Nucleus accumbens (tissue), 56 donors: ENCODE data around the gene LHX4.

Experiments
- DNase-seq, 56 donors: peaks; one replicate each; lab custom pipeline; 2025; lab: John Stamatoyannopoulos, UW

Gene LHX4

GRCh38 chr1:180268556-180269075 is 38.6 kb downstream of the LHX4 start:
- DNase-seq, result no peak

GRCh38 chr1:180269645-180270529 is 39.8 kb downstream of the LHX4 start:
- no peak for DNase-seq

GRCh38 chr1:180270530-180271271 is 40.6 kb downstream of the LHX4 start:
- no peak for DNase-seq

DNA sequence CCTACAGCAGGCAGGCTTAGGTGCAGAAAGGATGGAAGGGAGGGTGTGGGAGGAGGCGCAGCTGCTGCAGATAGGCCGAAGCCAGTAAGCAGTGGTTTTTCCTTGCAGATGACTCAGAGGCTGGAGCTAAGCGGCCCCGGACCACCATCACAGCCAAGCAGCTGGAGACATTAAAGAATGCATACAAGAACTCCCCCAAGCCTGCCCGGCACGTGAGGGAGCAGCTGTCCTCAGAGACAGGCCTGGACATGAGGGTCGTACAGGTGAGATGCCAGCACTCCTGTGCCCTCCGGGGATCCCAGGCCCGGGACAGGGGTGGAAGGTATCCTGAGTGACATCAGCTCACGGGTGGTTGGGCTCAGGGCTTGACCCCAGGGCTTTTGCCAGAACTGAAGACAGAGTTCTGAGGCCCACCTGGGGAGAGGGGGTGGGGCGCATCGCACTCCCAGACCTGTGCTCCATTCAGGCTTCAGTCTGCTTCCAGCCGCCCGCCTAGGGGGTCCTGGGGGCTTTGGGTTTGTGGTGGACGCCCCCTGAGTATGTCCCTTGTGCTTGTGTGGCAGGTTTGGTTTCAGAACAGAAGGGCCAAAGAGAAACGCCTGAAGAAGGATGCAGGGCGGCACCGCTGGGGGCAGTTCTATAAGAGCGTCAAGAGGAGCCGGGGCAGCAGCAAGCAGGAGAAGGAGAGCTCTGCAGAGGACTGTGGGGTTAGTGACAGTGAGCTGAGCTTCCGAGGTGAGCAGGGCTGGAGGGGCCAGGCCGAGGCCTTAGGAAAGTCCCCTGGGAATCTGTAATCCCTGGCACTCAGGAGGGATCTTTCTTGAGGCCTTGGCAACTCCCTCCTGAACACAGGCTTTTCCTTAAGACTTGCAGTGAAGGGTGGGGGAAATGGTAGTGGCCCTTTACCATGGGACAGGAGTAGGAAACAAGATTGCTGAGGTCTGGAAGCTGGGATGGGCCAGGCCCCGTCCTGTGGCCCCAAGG is 41.5 kb downstream of the LHX4 start:
- DNase-seq, result no peak

- no peak for DNase-seq
Observed at GRCh38 chr1:180272395-180272794, 42.3 kb downstream of the LHX4 start.

GRCh38 chr1:180273066-180273465 is 43.0 kb downstream of the LHX4 start:
- no peak for DNase-seq

- DNase-seq, result no peak
Observed at GRCh38 chr1:180274221-180274620, 44.2 kb downstream of the LHX4 start.

GRCh38 chr1:180275726-180276125 is 45.7 kb downstream of the LHX4 start:
- no peak for DNase-seq

DNA sequence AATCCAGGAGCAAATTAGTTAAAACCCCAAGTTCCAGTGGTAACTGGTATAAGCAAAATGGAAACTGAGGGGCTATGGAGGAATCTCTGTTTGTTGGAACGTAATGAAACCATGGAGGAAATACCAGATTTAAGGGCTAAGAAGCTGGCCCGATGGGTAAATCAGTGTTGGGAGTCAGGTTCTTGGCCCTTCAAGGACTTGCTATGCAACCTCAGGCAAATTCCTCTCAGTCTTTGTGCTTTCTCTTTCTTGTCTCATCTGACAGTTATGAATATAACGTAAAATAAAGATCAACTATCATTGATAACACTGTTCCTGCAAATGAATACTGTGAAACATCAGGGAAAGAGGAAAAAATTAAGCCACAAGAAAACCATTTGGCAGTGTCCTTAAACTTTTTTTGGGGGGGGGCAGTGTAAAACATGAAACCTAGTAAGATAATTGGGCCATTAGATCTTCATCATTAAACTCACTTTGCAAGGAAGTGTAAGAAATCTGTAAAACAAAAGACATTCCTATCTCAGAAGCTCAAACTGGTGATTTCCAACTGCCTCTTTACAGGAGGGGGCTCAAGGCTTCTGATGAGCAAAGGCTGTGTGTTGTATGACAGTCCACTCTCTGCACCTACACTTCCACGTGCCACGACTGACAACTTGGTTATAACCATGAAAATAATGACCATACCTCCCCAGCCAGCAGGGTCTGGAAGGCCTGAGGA is 47.6 kb downstream of the LHX4 start:
- no peak for DNase-seq

DNA sequence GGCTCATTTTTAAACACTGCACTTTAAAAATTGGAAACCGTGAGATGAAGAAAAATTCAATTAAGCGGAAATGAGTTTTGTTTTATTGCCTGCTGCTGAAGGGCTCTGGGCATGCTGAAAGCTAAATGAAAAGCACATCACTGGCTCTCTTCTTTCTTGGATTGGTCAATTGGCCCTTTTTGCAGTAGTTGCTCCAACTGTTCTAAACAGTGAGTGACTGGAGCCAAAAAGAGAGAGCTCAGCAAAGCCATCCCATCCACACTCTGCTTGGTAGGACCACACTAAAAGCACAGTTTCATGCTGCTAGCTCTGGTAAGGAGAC is 48.1 kb downstream of the LHX4 start:
- no peak for DNase-seq

- DNase-seq, result no peak
Observed at GRCh38 chr1:180278596-180279395, 48.7 kb downstream of the LHX4 start.

DNA sequence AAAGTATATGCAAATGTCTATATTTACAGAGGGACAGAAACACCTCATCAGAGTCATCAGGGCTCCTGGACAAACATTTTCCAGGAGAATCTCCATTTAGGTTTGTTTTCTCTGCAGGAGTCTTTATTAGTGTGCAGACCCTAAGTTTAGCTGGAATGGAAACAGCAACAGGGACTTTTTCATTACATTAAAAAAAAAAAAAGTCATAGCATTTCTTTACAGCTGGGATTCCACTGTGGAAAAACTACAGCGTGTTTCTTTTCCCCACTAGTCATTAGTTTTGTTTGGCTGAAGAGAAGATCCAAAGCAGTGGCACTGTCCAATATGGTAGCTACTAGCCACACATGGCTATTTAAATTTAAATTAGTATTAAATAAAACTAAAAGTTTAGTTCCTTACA is 49.6 kb downstream of the LHX4 start:
- DNase-seq, result no peak

- DNase-seq, result no peak
Observed at GRCh38 chr1:180280617-180281016, 50.6 kb downstream of the LHX4 start.

GRCh38 chr1:180281490-180281889 is 51.4 kb downstream of the LHX4 start:
- no peak for DNase-seq

GRCh38 chr1:180282401-180283044 is 52.5 kb downstream of the LHX4 start:
- DNase-seq, result no peak

GRCh38 chr1:180283098-180283497 is 53.0 kb downstream of the LHX4 start:
- DNase-seq, result no peak

DNA sequence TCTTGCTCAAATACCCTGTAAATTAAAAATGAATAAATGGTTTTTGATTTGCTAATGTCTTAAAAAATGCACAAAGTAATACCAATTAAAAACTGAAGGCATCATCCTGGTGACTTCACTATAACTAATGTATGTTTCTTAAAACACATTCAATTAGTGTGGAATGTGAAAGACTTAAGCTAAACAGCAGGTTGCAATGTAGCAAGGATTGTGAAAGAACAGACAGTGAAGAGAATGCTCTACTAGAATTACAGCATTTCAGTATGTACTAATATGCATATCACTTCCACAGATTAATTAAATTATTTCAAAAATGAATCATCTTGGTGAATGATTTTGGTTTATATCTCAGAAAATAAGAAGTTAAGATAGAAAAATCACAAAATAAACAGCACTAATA is 56.4 kb downstream of the LHX4 start:
- DNase-seq, result no peak

GRCh38 chr1:180287988-180288705 is 58.1 kb downstream of the LHX4 start:
- DNase-seq, result peak in 6 of 56 donors; percentile 11 to 61 (median 28)
